HFF-Myc (cell line): Measurements from ENCODE around the gene POLR1E.
"Not testable (repeated sequence)": the region's sequence is repeated elsewhere in the genome, so short reads cannot be mapped to it uniquely, and the experiment has no call there.

ENCODE experiments used
- DNase-seq: peaks from one replicate; pipeline ENCODE4 v3.0.0-alpha.2; 2011; ENCODE audit warnings: low read depth; ENCODE audit errors: extremely low read depth
- H3K4me3 ChIP-seq: replicated peaks from 2 replicates; pipeline ENCODE4 v1.5.1; 2011; ENCODE audit warnings: low read depth, mild to moderate bottlenecking, control low read depth, low read length
- CTCF ChIP-seq: IDR thresholded peaks from 2 replicates; pipeline ENCODE4 v1.5.1; 2012; ENCODE audit warnings: mild to moderate bottlenecking, low read depth, low read length, control low read depth; ENCODE audit errors: missing control alignments

Gene POLR1E

GRCh38 chr9:37468620-37469019 is 17.1 kb upstream of the POLR1E start:
- DNase-seq = no peak
- H3K4me3 ChIP-seq = no peak overlapping the region
- TF ChIP-seq CTCF = no peak

- peak; percentile 97 for DNase-seq
- peak overlapping the region; percentile 28 for H3K4me3 ChIP-seq
- no peak for TF ChIP-seq CTCF
Observed at GRCh38 chr9:37471942-37472684, 13.6 kb upstream of the POLR1E start.

GRCh38 chr9:37473982-37474381 is 11.8 kb upstream of the POLR1E start:
- not testable (repeated sequence) for H3K4me3 ChIP-seq, DNase-seq

GRCh38 chr9:37474438-37474837 is 11.3 kb upstream of the POLR1E start:
- no peak for TF ChIP-seq CTCF
- H3K4me3 ChIP-seq = no peak overlapping the region
- DNase-seq = no peak

GRCh38 chr9:37476930-37477329 is 8.8 kb upstream of the POLR1E start:
- no peak overlapping the region for H3K4me3 ChIP-seq
- DNase-seq = no peak
- no peak for TF ChIP-seq CTCF

- DNase-seq, H3K4me3 ChIP-seq: not testable (repeated sequence)
Observed at GRCh38 chr9:37477443-37477842, 8.3 kb upstream of the POLR1E start.

- not testable (repeated sequence) for DNase-seq, H3K4me3 ChIP-seq
Observed at GRCh38 chr9:37477987-37478619, 7.6 kb upstream of the POLR1E start.

GRCh38 chr9:37480759-37481158 is 5.0 kb upstream of the POLR1E start:
- peak; percentile 4 for TF ChIP-seq CTCF
- no peak overlapping the region for H3K4me3 ChIP-seq
- DNase-seq = no peak
